HS-27A (cell line): ENCODE data around the gene ACSF3.

ENCODE experiments used
- DNase-seq: peaks from one replicate; pipeline ENCODE4 v3.0.0-alpha.2; 2012; ENCODE audit warnings: low read depth, missing footprints

ACSF3 gene

GRCh38 chr16:89095491-89095951 is 1.9 kb downstream of the ACSF3 start:
- no peak for DNase-seq

- no peak for DNase-seq
Measured at GRCh38 chr16:89096042-89096717, 2.5 kb downstream of the ACSF3 start.

GRCh38 chr16:89096768-89097391 is 3.2 kb downstream of the ACSF3 start:
- no peak for DNase-seq

- DNase-seq = no peak
Measured at GRCh38 chr16:89097392-89097772, 3.7 kb downstream of the ACSF3 start.

- DNase-seq = no peak
Measured at GRCh38 chr16:89098767-89099430, 5.2 kb downstream of the ACSF3 start.

- DNase-seq = no peak
Measured at GRCh38 chr16:89099905-89100304, 6.3 kb downstream of the ACSF3 start.

- no peak for DNase-seq
Measured at GRCh38 chr16:89100601-89101302, 7.1 kb downstream of the ACSF3 start.

GRCh38 chr16:89101303-89102040 is 7.8 kb downstream of the ACSF3 start:
- no peak for DNase-seq

GRCh38 chr16:89102041-89102471 is 8.4 kb downstream of the ACSF3 start:
- no peak for DNase-seq

- no peak for DNase-seq
Measured at GRCh38 chr16:89102481-89103073, 8.9 kb downstream of the ACSF3 start.

- DNase-seq = no peak
Measured at GRCh38 chr16:89103156-89103555, 9.5 kb downstream of the ACSF3 start.

- DNase-seq = no peak
Measured at GRCh38 chr16:89103781-89104180, 10.1 kb downstream of the ACSF3 start.

GRCh38 chr16:89104303-89104702 is 10.7 kb downstream of the ACSF3 start:
- DNase-seq = no peak

- no peak for DNase-seq
Measured at GRCh38 chr16:89104930-89105571, 11.4 kb downstream of the ACSF3 start.

- DNase-seq = no peak
Measured at GRCh38 chr16:89105599-89106151, 12.0 kb downstream of the ACSF3 start.

GRCh38 chr16:89106533-89107202 is 13.0 kb downstream of the ACSF3 start:
- no peak for DNase-seq

GRCh38 chr16:89107203-89107582 is 13.5 kb downstream of the ACSF3 start:
- no peak for DNase-seq

GRCh38 chr16:89108416-89108815 is 14.8 kb downstream of the ACSF3 start:
- no peak for DNase-seq

- DNase-seq = no peak
Measured at GRCh38 chr16:89110641-89111040, 17.0 kb downstream of the ACSF3 start.

- DNase-seq = no peak
Measured at GRCh38 chr16:89111263-89111662, 17.6 kb downstream of the ACSF3 start.
